ENCODE results near the gene UBN1. TPM values are rescaled to one million over a fixed set of nuclear protein-coding genes. Genes with fewer than 3 reads are reported as not detected.

UBN1 gene
- total and polyA plus RNA-seq, 2 of the 13 experiments (the other 11 are each of a cell fraction or from before 2014, with no cell fraction given), result 10.6 to 23.5 TPM

- no peak for FAIRE-seq
- POLR2A ChIA-PET, result no interaction called here
- Histone ChIP-seq H3K4me1 (ENCODE audit: insufficient read depth, low read length) (peaks cover 11% of the 10 kb centered on the region; the same call in 1 of the 2 replicates), H3K9me3 (ENCODE audit: low read length) (no peaks in the 10 kb centered on the region), H2AFZ (ENCODE audit: low read length) (no peak overlapping the region), H3K9ac (ENCODE audit: insufficient read depth, low read depth, low read length) (no peak overlapping the region), H3K36me3 (replicated peaks in 1 of 2; ENCODE audit: control insufficient read depth in 1 of 2, insufficient read depth in 2 of 2, low read length in 2 of 2) (peaks cover 49 to 89% of the 10 kb centered on the region in 2 experiments), H3K79me2 (ENCODE audit: insufficient read depth, low read length) (no peaks in the 10 kb centered on the region), H3K4me3 (replicated peaks in 1 of 3; ENCODE audit: insufficient read depth in 1 of 3, low read depth in 2 of 3, low read length in 3 of 3) (no peak overlapping the region), H4K20me1 (ENCODE audit: insufficient read depth, low read length) (no peaks in the 10 kb centered on the region; the same call in 1 of the 2 replicates), H3K27ac (ENCODE audit: extremely low read length, insufficient read depth, low read length) (no peak overlapping the region), H3K4me2 (ENCODE audit: low read depth, low read length) (no peak overlapping the region), H3K27me3 (ENCODE audit: control insufficient read depth in 1 of 2, insufficient read depth in 2 of 2, low read length in 2 of 2) (no peaks in the 10 kb centered on the region)
- in situ Hi-C loops (cut with HindIII; ENCODE audit: extremely low pct_ligation_motif_present, low pct_unique_long_range_greater_than_20kb), result no loop called here
- CTCF ChIA-PET (ENCODE audit: low intra/inter-chr PET ratio, low total read pairs), result no interaction called here
- BruUV-seq (replicated peaks), result no TSS peak
- no peak for DNase-seq (ENCODE audit: low spot score)
- WGBS (ENCODE audit: low lambda C conversion rate), result 98% methylated on average over 14 of the region's 14 CpGs
- intact Hi-C loops (cut with micrococcal nuclease; ENCODE audit: unreplicated experiment), result no loop called here
- no peak for ATAC-seq
- TF ChIP-seq KDM5B (CRISPR knock-in tag; IDR thresholded peaks at IDR 0.05; ENCODE audit: borderline replicate concordance) (no peak), ZNF414 (CRISPR knock-in tag; IDR thresholded peaks at IDR 0.05) (no peak), ZNF326 (CRISPR knock-in tag; IDR thresholded peaks at IDR 0.05; ENCODE audit: borderline replicate concordance) (no peak), ZNF362 (CRISPR knock-in tag; IDR thresholded peaks at IDR 0.05; ENCODE audit: borderline replicate concordance) (no peak), PRDM4 (CRISPR knock-in tag; IDR thresholded peaks at IDR 0.05; ENCODE audit: borderline replicate concordance) (no peak), PCBP1 (IDR thresholded peaks at IDR 0.05; ENCODE audit: borderline replicate concordance, low read depth, low read length) (no peak), FOXM1 (CRISPR knock-in tag; IDR thresholded peaks at IDR 0.05) (no peak), GPBP1L1 (CRISPR knock-in tag; IDR thresholded peaks at IDR 0.05) (no peak), SNAPC4 (CRISPR knock-in tag; IDR thresholded peaks at IDR 0.05) (no peak), GTF3A (CRISPR knock-in tag; conservative IDR thresholded peaks at IDR 0.05) (no peak)
Measured at GRCh38 chr16:4877380-4877685, 30.1 kb downstream of the UBN1 start.

Measured in HepG2 (cell line).